Epithelial cell of proximal tubule (primary cell): ENCODE results near the gene HACD2. TPM values are rescaled to one million over a fixed set of nuclear protein-coding genes. Genes with fewer than 3 reads are reported as not detected.

Experiments used
- DNase-seq: peaks from one replicate; pipeline ENCODE4 v3.0.0-alpha.2; 2011; ENCODE audit warnings: low read depth
- H3K4me3 ChIP-seq: 2 replicates; pipeline ENCODE4 v1.5.1; 2011; ENCODE audit warnings: low read depth, mild to moderate bottlenecking, low read length
- total RNA-seq: library from RNA; depleted of rRNA; stranded (reverse); fragments of >200 nt; gene quantifications from 2 replicates; pipeline ENCODE4 v1.2.3, GENCODE V29; 2015
- TF ChIP-seq, protein P1 (sequence below): conservative IDR thresholded peaks from 2 replicates; pipeline ENCODE4 v1.5.1; 2012; ENCODE audit warnings: low read depth, mild to moderate bottlenecking, low read length

Gene HACD2, protein sequence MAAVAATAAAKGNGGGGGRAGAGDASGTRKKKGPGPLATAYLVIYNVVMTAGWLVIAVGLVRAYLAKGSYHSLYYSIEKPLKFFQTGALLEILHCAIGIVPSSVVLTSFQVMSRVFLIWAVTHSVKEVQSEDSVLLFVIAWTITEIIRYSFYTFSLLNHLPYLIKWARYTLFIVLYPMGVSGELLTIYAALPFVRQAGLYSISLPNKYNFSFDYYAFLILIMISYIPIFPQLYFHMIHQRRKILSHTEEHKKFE
- 22.8 and 29.4 TPM in 2 replicates for total RNA-seq

DNA sequence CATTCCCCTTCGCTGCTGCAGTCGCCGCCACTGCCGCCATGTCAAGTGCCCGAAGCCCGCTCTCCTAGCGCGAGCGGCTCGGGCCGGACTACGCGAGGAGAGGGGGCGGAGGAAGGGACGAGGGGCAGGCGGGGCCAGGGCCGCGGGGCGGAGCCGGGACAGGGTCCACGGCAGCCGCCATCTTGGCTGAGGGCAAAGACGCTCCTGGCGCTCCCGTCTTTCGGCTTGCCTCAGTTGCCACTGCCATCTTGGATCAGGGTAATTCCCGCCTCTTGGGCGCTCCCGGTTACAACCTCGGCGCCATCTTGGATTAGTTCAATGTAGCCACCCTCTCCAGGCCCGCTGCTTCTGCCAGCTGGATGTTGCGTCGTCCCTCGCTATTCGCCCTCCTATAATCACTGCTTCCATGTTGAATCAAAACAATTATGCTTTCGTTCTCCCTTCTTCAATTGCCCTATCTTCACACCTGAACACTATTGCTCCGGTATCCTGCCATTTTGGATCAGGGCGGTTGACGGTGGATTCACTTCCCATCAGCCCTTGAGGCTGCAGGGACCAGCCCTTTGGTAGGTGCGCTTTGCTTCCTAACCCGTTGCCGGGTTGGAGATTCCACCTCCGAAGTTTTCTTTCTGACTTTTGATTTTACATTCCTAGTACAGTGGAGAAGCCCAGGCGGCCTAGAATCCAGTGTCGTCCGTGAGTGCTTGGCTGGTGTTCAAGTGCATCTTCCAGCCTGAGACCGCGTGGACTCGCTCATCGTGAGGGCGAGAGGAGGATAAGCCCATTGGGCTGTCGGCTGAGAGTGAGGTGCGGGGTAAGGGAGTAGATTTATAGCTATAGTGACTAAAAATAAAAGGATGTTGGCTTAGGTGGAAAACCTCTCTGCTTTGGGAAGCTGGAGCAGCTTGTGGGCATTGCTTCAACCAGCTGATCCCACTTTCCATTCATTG, at the start of gene HACD2:
HACD2 (minus strand) TSS at position 66 of the 950 bp plus-strand sequence; CDS start at position 40, 26 bp downstream.
- DNase-seq: peak; percentile 73
- TF ChIP-seq, protein P1, sequence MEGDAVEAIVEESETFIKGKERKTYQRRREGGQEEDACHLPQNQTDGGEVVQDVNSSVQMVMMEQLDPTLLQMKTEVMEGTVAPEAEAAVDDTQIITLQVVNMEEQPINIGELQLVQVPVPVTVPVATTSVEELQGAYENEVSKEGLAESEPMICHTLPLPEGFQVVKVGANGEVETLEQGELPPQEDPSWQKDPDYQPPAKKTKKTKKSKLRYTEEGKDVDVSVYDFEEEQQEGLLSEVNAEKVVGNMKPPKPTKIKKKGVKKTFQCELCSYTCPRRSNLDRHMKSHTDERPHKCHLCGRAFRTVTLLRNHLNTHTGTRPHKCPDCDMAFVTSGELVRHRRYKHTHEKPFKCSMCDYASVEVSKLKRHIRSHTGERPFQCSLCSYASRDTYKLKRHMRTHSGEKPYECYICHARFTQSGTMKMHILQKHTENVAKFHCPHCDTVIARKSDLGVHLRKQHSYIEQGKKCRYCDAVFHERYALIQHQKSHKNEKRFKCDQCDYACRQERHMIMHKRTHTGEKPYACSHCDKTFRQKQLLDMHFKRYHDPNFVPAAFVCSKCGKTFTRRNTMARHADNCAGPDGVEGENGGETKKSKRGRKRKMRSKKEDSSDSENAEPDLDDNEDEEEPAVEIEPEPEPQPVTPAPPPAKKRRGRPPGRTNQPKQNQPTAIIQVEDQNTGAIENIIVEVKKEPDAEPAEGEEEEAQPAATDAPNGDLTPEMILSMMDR: no peak
- H3K4me3 ChIP-seq: peak within 1 kb of the TSS; percentile 83

DNA sequence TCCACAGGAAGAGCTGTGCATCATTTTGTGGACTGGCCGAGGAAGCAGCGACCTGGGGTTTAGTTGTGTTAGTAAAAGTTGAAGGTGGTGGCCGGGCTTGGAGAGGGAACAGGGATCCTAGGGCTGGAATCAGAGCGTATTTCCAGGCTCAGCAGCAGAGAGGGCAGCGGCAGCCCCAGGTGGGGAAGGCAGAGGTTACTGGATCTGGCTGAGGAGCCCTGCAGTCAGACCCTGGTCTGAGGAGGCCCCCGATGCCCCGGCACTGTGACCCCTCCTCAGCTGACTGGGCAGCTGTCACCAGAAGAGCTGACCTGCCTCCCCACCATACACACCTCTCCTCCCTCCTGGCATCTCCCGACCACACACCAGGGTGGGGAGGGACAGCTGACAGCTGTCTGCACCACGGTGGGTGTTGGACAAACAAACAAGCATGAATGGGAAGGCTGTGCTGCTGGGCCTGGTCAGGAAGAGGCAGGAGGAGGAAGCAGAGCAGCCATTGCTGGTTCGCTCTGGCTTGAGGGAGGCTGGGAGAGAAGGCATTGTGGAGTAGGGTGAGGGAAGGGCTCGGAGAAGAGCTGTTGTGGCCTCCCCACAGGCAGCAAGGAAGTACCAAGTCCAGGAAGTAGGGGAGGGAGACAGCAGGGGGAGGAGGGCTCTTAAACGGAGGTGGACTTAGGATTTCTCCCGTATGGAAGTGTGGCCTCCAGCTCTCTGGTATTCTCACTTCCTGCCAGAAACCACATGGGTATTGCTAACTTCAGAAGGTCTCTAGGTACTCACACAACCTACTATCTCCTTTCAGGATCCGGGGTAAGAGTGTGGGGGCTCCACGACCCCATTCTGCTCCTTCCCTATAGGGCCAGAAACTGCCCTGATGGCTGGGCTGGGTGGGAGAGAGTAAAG, 49.5 kb upstream of the HACD2 start:
- no peak for DNase-seq
- TF ChIP-seq, protein P1: no peak
- no peak overlapping the region for H3K4me3 ChIP-seq

DNA sequence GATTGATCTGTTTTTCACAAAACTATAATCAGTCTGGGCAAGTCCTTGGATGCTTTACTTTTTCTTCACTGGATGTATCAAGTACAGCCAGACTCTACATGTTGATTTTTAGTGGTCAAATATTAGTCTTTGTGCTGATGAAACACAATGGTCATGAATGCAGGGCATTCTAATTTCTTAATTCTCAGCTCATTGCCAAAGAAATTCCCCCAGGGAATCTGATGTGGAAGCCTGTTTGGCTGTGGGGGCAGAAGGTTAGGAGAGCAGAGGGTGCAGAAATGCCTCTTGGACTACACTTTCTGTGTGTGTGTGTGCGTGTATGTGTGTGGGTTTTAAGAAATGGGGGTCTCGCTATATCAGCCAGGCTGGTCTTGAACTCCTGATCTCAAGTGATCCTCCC, 48.7 kb upstream of the HACD2 start:
- TF ChIP-seq, protein P1: no peak
- H3K4me3 ChIP-seq: no peak overlapping the region
- DNase-seq: no peak

DNA sequence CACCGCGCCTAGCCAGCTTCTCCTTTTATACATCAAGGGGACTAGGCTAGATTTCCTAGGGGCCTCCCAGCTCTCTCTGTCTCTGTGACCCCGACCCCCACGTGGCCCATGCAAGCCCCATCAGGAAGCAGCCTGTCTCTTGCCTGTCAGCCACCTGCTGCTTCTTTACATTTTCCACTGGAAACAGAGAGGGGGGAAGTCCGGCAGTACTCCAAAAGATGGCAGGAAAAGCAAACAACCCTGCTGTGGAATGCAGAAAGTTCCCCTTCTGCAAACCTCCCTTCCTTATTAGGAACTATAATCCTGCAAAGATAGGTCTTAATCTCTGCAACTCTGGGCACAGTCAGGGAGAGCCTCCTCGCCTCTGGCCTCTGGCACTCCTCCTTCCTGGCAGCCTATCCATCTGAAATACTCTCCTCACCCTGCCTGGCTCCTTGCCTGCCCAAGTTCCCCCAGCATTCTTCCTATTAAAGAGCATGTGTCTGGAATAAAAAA, 47.4 kb upstream of the HACD2 start:
- TF ChIP-seq, protein P1: no peak
- DNase-seq: no peak
- H3K4me3 ChIP-seq: no peak overlapping the region

DNA sequence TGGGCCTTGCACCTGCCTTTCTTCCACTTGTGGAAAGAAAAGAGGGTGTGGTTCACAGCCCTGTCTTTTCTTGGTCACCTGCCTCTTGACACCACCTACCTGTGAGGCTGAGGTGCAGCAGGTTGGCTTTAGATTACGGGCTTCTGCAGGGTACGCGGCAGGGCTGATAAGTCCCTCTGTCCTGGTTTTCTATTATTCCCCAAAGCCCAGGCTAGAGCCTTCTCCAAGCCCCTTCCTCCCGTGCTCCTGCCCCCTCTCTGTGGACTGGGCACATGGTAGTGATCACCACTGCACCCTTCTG, 44.8 kb upstream of the HACD2 start:
- no peak for DNase-seq
- TF ChIP-seq, protein P1: peak; percentile 17
- H3K4me3 ChIP-seq: no peak overlapping the region

DNA sequence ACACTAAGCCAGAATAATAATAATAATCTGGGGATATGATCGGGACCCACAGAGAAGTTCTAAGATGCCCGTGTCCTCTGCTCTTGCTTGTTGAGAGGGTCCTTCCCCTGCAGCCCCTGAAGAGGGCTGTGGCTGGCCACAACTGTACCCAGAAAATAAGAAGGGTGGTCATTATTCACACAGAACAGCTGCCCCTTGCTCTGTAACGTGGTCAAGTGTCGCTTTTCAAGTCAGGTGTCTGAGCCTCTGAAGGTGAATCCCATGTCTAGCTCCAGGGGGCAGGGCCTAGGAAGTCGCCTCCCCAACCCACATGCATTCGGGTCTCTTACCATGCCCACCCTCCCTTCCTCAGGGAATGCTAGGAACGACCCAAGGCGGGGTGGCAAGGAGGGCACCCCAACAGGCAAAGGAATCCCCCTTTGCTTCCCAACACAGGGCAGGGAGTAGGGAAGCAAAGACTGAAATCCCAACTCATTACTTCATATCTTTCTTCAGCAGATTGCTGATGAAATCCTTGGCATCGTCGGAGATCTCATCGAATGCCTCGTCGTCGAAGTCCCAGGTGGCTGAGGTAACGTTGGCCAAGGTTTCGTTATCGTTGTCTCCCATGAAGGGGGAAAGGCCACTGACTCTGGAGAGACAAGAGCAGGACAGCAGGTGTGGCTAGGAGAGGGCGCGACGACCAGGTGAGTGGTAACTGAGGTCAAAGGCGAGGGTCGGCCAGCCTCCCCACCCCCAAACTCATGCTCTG, 44.3 kb upstream of the HACD2 start:
- H3K4me3 ChIP-seq: no peak overlapping the region
- DNase-seq: no peak
- TF ChIP-seq, protein P1: no peak
